ENCODE measurements around the gene RTEL1.

RTEL1 gene

GRCh38 chr20:63698739-63699465 is 40.8 kb downstream of the RTEL1 start:
- TF ChIP-seq EZH2phosphoT487 (IDR thresholded peaks at IDR 0.05; ENCODE audit: borderline replicate concordance, low read length) (no peak), CTCF (IDR thresholded peaks at IDR 0.05; ENCODE audit: low read depth, low read length, poor library complexity, severe bottlenecking) (no peak)
- H3K27ac ChIP-seq (ENCODE audit: low read depth, low read length): no peak overlapping the region
- H3K27me3 ChIP-seq (ENCODE audit: control insufficient read depth, low read length): no peaks in the 10 kb centered on the region
- H3K9me2 ChIP-seq (replicated peaks; ENCODE audit: control insufficient read depth, low read length): no peaks in the 10 kb centered on the region
- no peaks in the 10 kb centered on the region for H4K20me1 ChIP-seq (ENCODE audit: control insufficient read depth, insufficient read depth, low read depth, low read length)
- H3K4me3 ChIP-seq (ENCODE audit: low read length): no peak overlapping the region
- no peaks in the 10 kb centered on the region for H3K9me3 ChIP-seq (ENCODE audit: control insufficient read depth, insufficient read depth, low read length)
- no peaks in the 10 kb centered on the region for H3F3A ChIP-seq (ENCODE audit: control insufficient read depth, insufficient read depth)
- H3K36me3 ChIP-seq (ENCODE audit: control insufficient read depth, low read length): peaks cover 8% of the 10 kb centered on the region
- no peaks in the 10 kb centered on the region for H3K79me2 ChIP-seq (ENCODE audit: control insufficient read depth, low read length)
- H3K4me1 ChIP-seq (ENCODE audit: control insufficient read depth, low read length): peaks cover 9% of the 10 kb centered on the region
- no peak overlapping the region for H3K4me2 ChIP-seq (ENCODE audit: low read length)

- H4K20me1 ChIP-seq (ENCODE audit: control insufficient read depth, insufficient read depth, low read depth, low read length): no peaks in the 10 kb centered on the region
- no peak overlapping the region for H3K27ac ChIP-seq (ENCODE audit: low read depth, low read length)
- peaks cover 11% of the 10 kb centered on the region for H3K36me3 ChIP-seq (ENCODE audit: control insufficient read depth, low read length)
- H3K27me3 ChIP-seq (ENCODE audit: control insufficient read depth, low read length): no peaks in the 10 kb centered on the region
- TF ChIP-seq CTCF (IDR thresholded peaks at IDR 0.05; ENCODE audit: low read depth, low read length, poor library complexity, severe bottlenecking): no peak
- TF ChIP-seq EZH2phosphoT487 (IDR thresholded peaks at IDR 0.05; ENCODE audit: borderline replicate concordance, low read length): no peak
- peaks cover 9% of the 10 kb centered on the region for H3K4me1 ChIP-seq (ENCODE audit: control insufficient read depth, low read length)
- H3K9me3 ChIP-seq (ENCODE audit: control insufficient read depth, insufficient read depth, low read length): no peaks in the 10 kb centered on the region
- H3K4me3 ChIP-seq (ENCODE audit: low read length): no peak overlapping the region
- H3F3A ChIP-seq (ENCODE audit: control insufficient read depth, insufficient read depth): no peaks in the 10 kb centered on the region
- H3K4me2 ChIP-seq (ENCODE audit: low read length): no peak overlapping the region
- H3K79me2 ChIP-seq (ENCODE audit: control insufficient read depth, low read length): no peaks in the 10 kb centered on the region
- no peaks in the 10 kb centered on the region for H3K9me2 ChIP-seq (replicated peaks; ENCODE audit: control insufficient read depth, low read length)
Observed at GRCh38 chr20:63699466-63700198, 41.5 kb downstream of the RTEL1 start.

- H3K27me3 ChIP-seq (ENCODE audit: control insufficient read depth, low read length): no peaks in the 10 kb centered on the region
- peaks cover 9% of the 10 kb centered on the region for H3K4me1 ChIP-seq (ENCODE audit: control insufficient read depth, low read length)
- no peaks in the 10 kb centered on the region for H4K20me1 ChIP-seq (ENCODE audit: control insufficient read depth, insufficient read depth, low read depth, low read length)
- H3K9me2 ChIP-seq (replicated peaks; ENCODE audit: control insufficient read depth, low read length): no peaks in the 10 kb centered on the region
- H3F3A ChIP-seq (ENCODE audit: control insufficient read depth, insufficient read depth): no peaks in the 10 kb centered on the region
- H3K4me2 ChIP-seq (ENCODE audit: low read length): no peak overlapping the region
- H3K4me3 ChIP-seq (ENCODE audit: low read length): no peak overlapping the region
- no peak overlapping the region for H3K27ac ChIP-seq (ENCODE audit: low read depth, low read length)
- TF ChIP-seq CTCF (IDR thresholded peaks at IDR 0.05; ENCODE audit: low read depth, low read length, poor library complexity, severe bottlenecking) (no peak), EZH2phosphoT487 (IDR thresholded peaks at IDR 0.05; ENCODE audit: borderline replicate concordance, low read length) (no peak)
- no peaks in the 10 kb centered on the region for H3K9me3 ChIP-seq (ENCODE audit: control insufficient read depth, insufficient read depth, low read length)
- peaks cover 19% of the 10 kb centered on the region for H3K36me3 ChIP-seq (ENCODE audit: control insufficient read depth, low read length)
- H3K79me2 ChIP-seq (ENCODE audit: control insufficient read depth, low read length): peaks cover 6% of the 10 kb centered on the region
Observed at GRCh38 chr20:63700199-63701050, 42.3 kb downstream of the RTEL1 start.

Data from DOHH2 (cell line).